ENCODE measurements around the gene ZP3.
A peak's percentile ranks its signal among the peaks of the same experiment; 100 is the strongest.
"Not testable (repeated sequence)": the region's sequence is repeated elsewhere in the genome, so short reads cannot be mapped to it uniquely, and the experiment has no call there.

- peak; percentile 33 to 67 (median 56) for TF ChIP-seq CTCF (IDR thresholded peaks at IDR 0.05)
- not testable (repeated sequence) for TF ChIP-seq POLR2A (IDR thresholded peaks at IDR 0.05)
Measured at GRCh38 chr7:76437873-76438272, 13.1 kb downstream of the ZP3 start.
